K562 (cell line): ENCODE data around the gene LAMB4. TPM values are rescaled to one million over a fixed set of nuclear protein-coding genes. Genes with fewer than 3 reads are reported as not detected.
A peak's percentile ranks its signal among the peaks of the same experiment; 100 is the strongest.

ENCODE experiments used
- BRD4 ChIP-seq: fragments of 200-600 bp; sonication (generic); IDR thresholded peaks from 2 replicates; pipeline ENCODE4 v1.6.1; 2017; ENCODE audit warnings: inconsistent platforms
- CBX2 ChIP-seq: fragments of 200-600 bp; sonication (generic); IDR thresholded peaks from one replicate; pipeline ENCODE4 v1.6.1; 2012; ENCODE audit warnings: mild to moderate bottlenecking, low read length, inconsistent platforms; ENCODE audit not compliant: insufficient read depth, poor library complexity, severe bottlenecking
- CEBPZ ChIP-seq: fragments of 150-350 bp; IDR thresholded peaks from 2 replicates; pipeline ENCODE4 v1.6.1; 2014; ENCODE audit warnings: low read depth, mild to moderate bottlenecking, low read length, borderline replicate concordance
- CREM ChIP-seq: IDR thresholded peaks from 2 replicates; pipeline ENCODE4 v1.6.1; 2014; ENCODE audit warnings: antibody characterized with exemption, low read depth
- CXXC5 ChIP-seq: fragments of 250-450 bp; sonication (Bioruptor Pico); IDR thresholded peaks from 2 replicates; pipeline ENCODE4 v1.8.0; 2022; ENCODE audit warnings: inconsistent platforms, mild to moderate bottlenecking, moderate library complexity
- FOXP1 ChIP-seq: sonication (generic); formaldehyde crosslinking; IDR thresholded peaks from 2 replicates; pipeline ENCODE4 v1.8.0; 2022; ENCODE audit warnings: mild to moderate bottlenecking, missing genetic modification reagents
- HDAC2 ChIP-seq: fragments of 450-650 bp; IDR thresholded peaks from 2 replicates; pipeline ENCODE4 v1.6.1; 2016; ENCODE audit warnings: mild to moderate bottlenecking
- KLF6 ChIP-seq: fragments of 250-450 bp; sonication (Bioruptor Pico); IDR thresholded peaks from 2 replicates; pipeline ENCODE4 v1.4.0; 2020; ENCODE audit warnings: mild to moderate bottlenecking, moderate library complexity, borderline replicate concordance
- MLX ChIP-seq, 2 experiments: fragments of 450-650 bp in 1 of 2; sonication (generic) in 1 of 2; formaldehyde crosslinking; conservative IDR thresholded peaks; 2 replicates each; pipeline versions ENCODE4 v1.4.0 to v1.8.1; 2020 to 2022; ENCODE audit warnings: mild to moderate bottlenecking in 1 of 2, missing genetic modification reagents in 1 of 2
- MTA1 ChIP-seq: fragments of 450-650 bp; IDR thresholded peaks from 2 replicates; pipeline ENCODE4 v1.6.1; 2017; ENCODE audit warnings: borderline replicate concordance
- NCOA2 ChIP-seq, 2 experiments: fragments of 450-650 bp; IDR thresholded peaks; 2 replicates each; pipeline ENCODE4 v1.6.1; 2018; ENCODE audit warnings: mild to moderate bottlenecking in 2 of 2, moderate library complexity in 1 of 2; ENCODE audit not compliant: partially characterized antibody in 2 of 2
- NR2C1 ChIP-seq, 2 experiments: fragments of 450-650 bp; IDR thresholded peaks; 2 replicates each; pipeline ENCODE4 v1.6.1; 2017; ENCODE audit warnings: mild to moderate bottlenecking in 2 of 2, antibody characterized with exemption in 1 of 2, inconsistent platforms in 1 of 2, missing compliant biosample characterization in 1 of 2, missing genetic modification characterization in 1 of 2
- PHB ChIP-seq: fragments of 250-450 bp; sonication (Bioruptor Pico); IDR thresholded peaks from 2 replicates; pipeline ENCODE4 v1.5.0; 2021
- PHTF2 ChIP-seq: fragments of 250-450 bp; sonication (Bioruptor Pico); IDR thresholded peaks from 2 replicates; pipeline ENCODE4 v1.5.0; 2021; ENCODE audit warnings: mild to moderate bottlenecking
- RAD21 ChIP-seq, 2 experiments: fragments of 250-450 bp in 1 of 2; fragments of 450-650 bp in 1 of 2; sonication (Bioruptor Pico) in 1 of 2; formaldehyde crosslinking in 1 of 2; IDR thresholded peaks in 1 of 2; conservative IDR thresholded peaks in 1 of 2; 2 replicates each; pipeline versions ENCODE4 v1.4.0 to v1.8.0; 2020 to 2022; ENCODE audit warnings: mild to moderate bottlenecking in 2 of 2, moderate library complexity in 1 of 2
- RHOXF2B ChIP-seq: fragments of 250-450 bp; sonication (Bioruptor Pico); conservative IDR thresholded peaks from 2 replicates; pipeline ENCODE4 v1.5.1; 2021
- SOX6 ChIP-seq: fragments of 450-650 bp; IDR thresholded peaks from 2 replicates; pipeline ENCODE4 v1.6.1; 2014; ENCODE audit warnings: mild to moderate bottlenecking
- TEAD4 ChIP-seq, 2 experiments: sonication (generic) in 1 of 2; formaldehyde crosslinking in 1 of 2; IDR thresholded peaks; 2 replicates each; pipeline versions ENCODE4 v1.6.1 to v1.8.0; 2012 to 2022; ENCODE audit warnings: borderline replicate concordance in 1 of 2, inconsistent platforms in 1 of 2, low read length in 1 of 2, mild to moderate bottlenecking in 1 of 2, missing genetic modification reagents in 1 of 2
- ZNF12 ChIP-seq: sonication (generic); formaldehyde crosslinking; IDR thresholded peaks from 2 replicates; pipeline ENCODE4 v1.4.0; 2020; ENCODE audit warnings: mild to moderate bottlenecking, missing genetic modification reagents
- ZNF253 ChIP-seq: fragments of 250-450 bp; sonication (Bioruptor Pico); conservative IDR thresholded peaks from 2 replicates; pipeline ENCODE4 v1.6.1; 2021; ENCODE audit warnings: mild to moderate bottlenecking
- ZNF316 ChIP-seq: fragments of 450-650 bp; IDR thresholded peaks from 2 replicates; pipeline ENCODE4 v1.6.1; 2016
- ZNF589 ChIP-seq: fragments of 200-800 bp; sonication (Bioruptor generic); IDR thresholded peaks from 2 replicates; pipeline ENCODE4 v1.6.1; 2016; ENCODE audit warnings: low read depth, missing genetic modification characterization, missing compliant biosample characterization
- polyA plus RNA-seq, 8 experiments: library from polyadenylated mRNA; depleted of rRNA in 4 of 8; stranded (reverse) in 5 of 8; unstranded in 3 of 8; fragments of >200 nt; fragmentation: Nextera tagmentation in 2 of 8; fragmentation: Illumina TruSeq in 1 of 8; extraction: Ambion mirVana in 2 of 8; extraction: Trizol in 1 of 8; gene quantifications; 2 replicates each; pipeline versions ENCODE4 v1.2.1 to v1.2.3, GENCODE V29; 2011 to 2014; ENCODE audit warnings: inconsistent platforms in 1 of 8, missing spikeins in 1 of 8
- total RNA-seq, 7 experiments: library from RNA; depleted of rRNA in 6 of 7; stranded (reverse); fragments of >200 nt in 6 of 7; fragmentation: Illumina TruSeq in 2 of 7; extraction: Trizol in 2 of 7; gene quantifications; 2 replicates each; pipeline versions ENCODE4 v1.2.1 to v1.2.3, GENCODE V29; 2011 to 2021; ENCODE audit warnings: low replicate concordance in 1 of 7
- TF ChIP-seq, protein P1 (sequence below), 2 experiments: fragments of 250-450 bp in 1 of 2; fragments of 450-650 bp in 1 of 2; sonication (Bioruptor Pico) in 1 of 2; IDR thresholded peaks; 2 replicates each; pipeline versions ENCODE4 v1.6.1 to v1.8.0; 2016 to 2021; ENCODE audit warnings: mild to moderate bottlenecking in 2 of 2, moderate library complexity in 2 of 2, missing compliant biosample characterization in 1 of 2, missing genetic modification characterization in 1 of 2
- TF ChIP-seq, protein P2 (sequence below): fragments of 450-650 bp; IDR thresholded peaks from 2 replicates; pipeline ENCODE4 v1.6.1; 2016

LAMB4 gene
- total and polyA plus RNA-seq, 9 of the 15 experiments (the other 6 are each of a cell fraction or from before 2014, with no cell fraction given), result 0.06 to 0.13 (median 0.07) TPM; not detected in 6

GRCh38 chr7:107998150-107998549 lies 132.0 kb downstream of the LAMB4 start (continued):
- TF ChIP-seq KLF6 (CRISPR knock-in tag) (no peak), PHTF2 (CRISPR knock-in tag) (no peak), CEBPZ (no peak), TEAD4 (IDR thresholded peaks at IDR 0.05; ENCODE audit: low read length) (peak; percentile 73; the same call in 1 of the 2 replicates), TEAD4 (CRISPR knock-in tag; IDR thresholded peaks at IDR 0.05; ENCODE audit: borderline replicate concordance) (no peak), RHOXF2B (CRISPR knock-in tag) (no peak), FOXP1 (CRISPR knock-in tag) (no peak), ZNF12 (no peak), ZNF253 (CRISPR knock-in tag) (no peak), PHB (no peak), NR2C1 (IDR thresholded peaks at IDR 0.05) (no peak), NR2C1 (tag; IDR thresholded peaks at IDR 0.05) (no peak), MTA1 (peak; percentile 14; the same call in 1 of the 2 replicates), ZNF316 (peak; percentile 81), SOX6 (peak; percentile 15; the same call in 1 of the 2 replicates), RAD21 (CRISPR knock-in tag; conservative IDR thresholded peaks at IDR 0.05 in 1 of 2, IDR thresholded peaks at IDR 0.05 in 1 of 2) (peak in 1 of 2 experiments; percentile 14; a peak in 1 of 4 replicates), HDAC2 (peak; percentile 59; the same call in 1 of the 2 replicates), ZNF589 (0 out of 2 replicates have a peak, but pooled peaks have one; percentile 31), CBX2 (no peak), MLX (CRISPR knock-in tag; conservative IDR thresholded peaks at IDR 0.05) (no peak), BRD4 (no peak), CXXC5 (CRISPR knock-in tag) (peak; percentile 68), NCOA2 (IDR thresholded peaks at IDR 0.05; ENCODE audit: partially characterized antibody in 2 of 2) (no peak), CREM (0 out of 2 replicates have a peak, but pooled peaks have one; percentile 3)
- TF ChIP-seq, protein P1, sequence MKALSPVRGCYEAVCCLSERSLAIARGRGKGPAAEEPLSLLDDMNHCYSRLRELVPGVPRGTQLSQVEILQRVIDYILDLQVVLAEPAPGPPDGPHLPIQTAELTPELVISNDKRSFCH (CRISPR knock-in tag; IDR thresholded peaks at IDR 0.05), result no peak
- TF ChIP-seq, protein P1 (tag; IDR thresholded peaks at IDR 0.05), result 0 out of 2 replicates have a peak, but pooled peaks have one; percentile 48
- TF ChIP-seq, protein P2, sequence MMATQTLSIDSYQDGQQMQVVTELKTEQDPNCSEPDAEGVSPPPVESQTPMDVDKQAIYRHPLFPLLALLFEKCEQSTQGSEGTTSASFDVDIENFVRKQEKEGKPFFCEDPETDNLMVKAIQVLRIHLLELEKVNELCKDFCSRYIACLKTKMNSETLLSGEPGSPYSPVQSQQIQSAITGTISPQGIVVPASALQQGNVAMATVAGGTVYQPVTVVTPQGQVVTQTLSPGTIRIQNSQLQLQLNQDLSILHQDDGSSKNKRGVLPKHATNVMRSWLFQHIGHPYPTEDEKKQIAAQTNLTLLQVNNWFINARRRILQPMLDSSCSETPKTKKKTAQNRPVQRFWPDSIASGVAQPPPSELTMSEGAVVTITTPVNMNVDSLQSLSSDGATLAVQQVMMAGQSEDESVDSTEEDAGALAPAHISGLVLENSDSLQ, result peak; percentile 94
